Endothelial cell of umbilical vein (primary cell): ENCODE measurements around the gene ARNT2. TPM values are rescaled to one million over a fixed set of nuclear protein-coding genes. Genes with fewer than 3 reads are reported as not detected.

ENCODE experiments used
- BruUV-seq: library from RNA; stranded (reverse); fragments of 400-500 nt; replicated peaks from 2 replicates; lab custom pipeline; 2021; lab: Mats Ljungman, UMichigan
- CTCF ChIA-PET: fragments of 300-600, 350-600 bp; sonication (Branson Sonifier 250); formaldehyde crosslinking; loops from one replicate; lab custom pipeline; 2021; ENCODE audit warnings: antibody characterized with exemption, inconsistent platforms; lab: Charles Lee
- POLR2A ChIA-PET: fragments of 300-600, 350-600 bp; sonication (Branson Sonifier 250); formaldehyde crosslinking; loops from one replicate; lab custom pipeline; 2021; ENCODE audit warnings: antibody characterized with exemption, inconsistent platforms; lab: Charles Lee
- DNase-seq: peaks from one replicate; pipeline ENCODE4 v3.0.0-alpha.2; 2011; ENCODE audit warnings: low read depth, low spot score
- FAIRE-seq: peaks from 2 replicates; lab custom pipeline; 2011; peaks lifted over from hg19 to GRCh38; lab: Jason Lieb, UNC
- H2AFZ ChIP-seq: 2 replicates; pipeline ENCODE4 v1.6.0; 2012; ENCODE audit warnings: low read depth, low read length, control low read depth, inconsistent platforms
- H3K27ac ChIP-seq: 2 replicates; pipeline ENCODE4 v1.5.1; 2011; ENCODE audit warnings: low read depth, mild to moderate bottlenecking, control low read depth, low read length, moderate library complexity; ENCODE audit not compliant: insufficient read depth
- H3K27me3 ChIP-seq, 2 experiments: 2 replicates each; pipeline versions ENCODE4 v1.6.0 to v1.6.1; 2011; ENCODE audit warnings: low read length in 2 of 2, mixed read lengths in 1 of 2; ENCODE audit not compliant: control insufficient read depth in 2 of 2, insufficient read depth in 2 of 2
- H3K36me3 ChIP-seq, 2 experiments: 2 replicates in 1 of 2; 3 replicates in 1 of 2; pipeline ENCODE4 v1.5.1; 2011; ENCODE audit warnings: low read length in 2 of 2, mild to moderate bottlenecking in 1 of 2, moderate library complexity in 1 of 2; ENCODE audit not compliant: control insufficient read depth in 2 of 2, insufficient read depth in 2 of 2; ENCODE audit errors: extremely low read depth in 1 of 2
- H3K4me1 ChIP-seq: 3 replicates; pipeline ENCODE4 v1.5.1; 2011; ENCODE audit warnings: mild to moderate bottlenecking, low read length; ENCODE audit not compliant: control insufficient read depth, insufficient read depth; ENCODE audit errors: extremely low read depth
- H3K4me2 ChIP-seq: 2 replicates; pipeline ENCODE4 v1.6.1; 2011; ENCODE audit warnings: low read length, control low read depth, mixed read lengths; ENCODE audit not compliant: insufficient read depth
- H3K4me3 ChIP-seq, 3 experiments: fragments of 200-600 bp in 1 of 3; sonication (generic), shearing (Covaris generic) in 1 of 3; replicated peaks in 1 of 3; 2 replicates each; pipeline ENCODE4 v1.5.1; 2011 to 2016; ENCODE audit warnings: control low read depth in 3 of 3, low read length in 3 of 3, mild to moderate bottlenecking in 2 of 3, inconsistent platforms in 1 of 3, low read depth in 1 of 3, moderate library complexity in 1 of 3; ENCODE audit not compliant: insufficient read depth in 1 of 3
- H3K79me2 ChIP-seq: 2 replicates; pipeline ENCODE4 v1.6.0; 2012; ENCODE audit warnings: low read length, inconsistent platforms; ENCODE audit not compliant: control insufficient read depth, insufficient read depth
- H3K9ac ChIP-seq: replicated peaks from 2 replicates; pipeline ENCODE3; 2011; ENCODE audit warnings: low read length, control low read depth; ENCODE audit not compliant: insufficient read depth; ENCODE audit errors: extremely low read depth
- H3K9me1 ChIP-seq: replicated peaks from 3 replicates; pipeline ENCODE4 v1.6.0; 2011; ENCODE audit warnings: mild to moderate bottlenecking, low read length; ENCODE audit not compliant: control insufficient read depth, insufficient read depth; ENCODE audit errors: extremely low read depth
- H3K9me3 ChIP-seq: replicated peaks from 2 replicates; pipeline ENCODE4 v1.5.1; 2012; ENCODE audit warnings: low read length, inconsistent platforms; ENCODE audit not compliant: control insufficient read depth, insufficient read depth
- H4K20me1 ChIP-seq: replicated peaks from 2 replicates; pipeline ENCODE3; 2011; ENCODE audit warnings: mild to moderate bottlenecking, low read length; ENCODE audit not compliant: control insufficient read depth, insufficient read depth; ENCODE audit errors: extremely low read depth
- EZH2 ChIP-seq: IDR thresholded peaks from 2 replicates; pipeline ENCODE4 v1.6.1; 2012; ENCODE audit warnings: borderline replicate concordance, low read depth, mild to moderate bottlenecking, moderate library complexity, low read length, inconsistent platforms; ENCODE audit not compliant: severe bottlenecking
- FOS ChIP-seq: IDR thresholded peaks from 2 replicates; pipeline ENCODE4 v1.6.1; 2011; ENCODE audit warnings: mild to moderate bottlenecking, low read length, moderate library complexity, borderline replicate concordance; ENCODE audit not compliant: insufficient read depth
- GATA2 ChIP-seq: IDR thresholded peaks from 2 replicates; pipeline ENCODE4 v1.7.0; 2011; ENCODE audit warnings: low read depth, mild to moderate bottlenecking, moderate library complexity, mixed read lengths, low read length; ENCODE audit not compliant: insufficient read length, insufficient read depth
- JUN ChIP-seq: IDR thresholded peaks from 2 replicates; pipeline ENCODE4 v1.6.1; 2011; ENCODE audit warnings: borderline replicate concordance, low read depth; ENCODE audit not compliant: insufficient read length, insufficient read depth
- MYC ChIP-seq: IDR thresholded peaks from one replicate; pipeline ENCODE4 v1.6.1; 2011; ENCODE audit warnings: mild to moderate bottlenecking, low read depth, low read length
- POLR2A ChIP-seq: IDR thresholded peaks from 2 replicates; pipeline ENCODE4 v1.6.1; 2012; ENCODE audit warnings: low read depth, mild to moderate bottlenecking, control low read depth, low read length
- POLR2AphosphoS5 ChIP-seq: IDR thresholded peaks from 2 replicates; pipeline ENCODE4 v1.6.1; 2012; ENCODE audit warnings: low read depth, mild to moderate bottlenecking, control low read depth, low read length, moderate library complexity; ENCODE audit not compliant: insufficient read depth
- dilution Hi-C: fragments of 300-500 bp; cut with MboI; formaldehyde crosslinking; loops from one replicate; pipeline ENCODE4 v1.15.0; 2019; ENCODE audit warnings: low sequenced_read_pairs; ENCODE audit not compliant: extremely low pct_ligation_motif_present
- intact Hi-C: fragments of 100-400 bp; cut with micrococcal nuclease; formaldehyde crosslinking; loops from one replicate; pipeline ENCODE4 v1.10.0; 2022
- polyA plus RNA-seq, 4 experiments: library from polyadenylated mRNA; depleted of rRNA in 3 of 4; stranded (reverse) in 3 of 4; unstranded in 1 of 4; fragments of >200 nt; gene quantifications; 2 replicates each; pipeline versions ENCODE4 v1.2.1 to v1.2.3, GENCODE V29; 2011 to 2012; ENCODE audit warnings: missing spikeins in 1 of 4
- total RNA-seq: library from RNA; stranded (reverse); gene quantifications from 2 replicates; pipeline ENCODE4 v1.2.3, GENCODE V29; 2021
- TF ChIP-seq, protein P1 (sequence below): IDR thresholded peaks from 2 replicates; pipeline ENCODE4 v1.6.1; 2011; ENCODE audit not compliant: insufficient read depth, insufficient read length
- TF ChIP-seq, protein P2 (sequence below), 2 donors: IDR thresholded peaks; 1 replicate in 1 of 2; 2 replicates in 1 of 2; pipeline ENCODE4 v1.5.1; 2011; ENCODE audit warnings: low read length in 2 of 2, mild to moderate bottlenecking in 2 of 2, moderate library complexity in 2 of 2, control low read depth in 1 of 2, inconsistent platforms in 1 of 2, low read depth in 1 of 2; ENCODE audit not compliant: insufficient read depth in 1 of 2; ENCODE audit errors: extremely low read depth in 1 of 2

ARNT2 gene
- total and polyA plus RNA-seq, 2 donors (not counting 3 experiments of a cell fraction or from before 2014, with no cell fraction given): 0.03 to 0.20 TPM

DNA sequence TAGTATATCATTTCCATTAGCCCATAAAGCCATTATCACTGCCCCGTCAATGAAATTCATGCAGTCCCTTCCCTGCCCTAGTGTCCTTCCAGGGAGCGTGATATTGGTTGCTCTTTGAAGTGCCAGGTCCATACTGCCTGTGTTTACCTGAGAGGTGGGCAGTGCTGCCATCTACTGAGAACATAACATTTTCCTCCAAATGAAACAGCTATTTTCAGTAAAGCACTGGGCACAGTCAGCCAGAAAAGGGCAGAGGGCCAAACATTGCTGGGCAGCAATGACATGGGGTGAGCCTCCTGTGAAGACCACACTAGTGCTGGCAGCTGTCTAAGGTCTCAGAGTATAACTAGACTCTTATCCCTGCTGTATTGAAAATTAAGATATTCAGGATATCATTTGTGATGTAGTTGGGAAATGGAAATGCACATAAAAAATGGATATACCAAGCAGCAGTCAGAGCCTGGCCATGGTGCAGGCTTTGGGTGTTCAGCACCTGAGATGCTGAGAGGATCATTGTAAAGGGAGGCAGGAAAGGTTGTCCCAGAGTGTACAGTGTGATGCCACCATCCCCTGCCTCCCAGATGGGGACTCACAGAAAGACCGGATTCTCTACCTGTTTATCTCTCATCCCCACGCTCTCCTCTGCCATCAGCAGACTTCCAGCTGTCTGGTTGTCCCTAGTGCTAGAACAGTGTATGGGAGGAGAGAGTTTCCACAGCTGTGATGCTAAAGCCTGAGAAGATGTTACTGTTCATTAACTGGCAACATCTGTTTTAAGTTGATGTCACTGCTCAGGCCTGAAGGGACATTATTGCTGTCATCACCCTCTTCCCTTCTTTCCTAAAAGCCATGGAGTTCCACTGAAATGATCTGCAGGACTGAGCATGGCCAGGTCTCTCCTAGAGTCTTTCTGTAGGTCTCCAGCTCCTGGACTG lies 108.8 kb downstream of the ARNT2 start:
- dilution Hi-C loops: no loop called here
- H3K27ac ChIP-seq: no peak overlapping the region
- POLR2A ChIA-PET: no interaction called here

More for the DNA sequence above, 108.8 kb downstream of the ARNT2 start:
- H4K20me1 ChIP-seq: no peaks in the 10 kb centered on the region
- H3K4me1 ChIP-seq: no peaks in the 10 kb centered on the region
- CTCF ChIA-PET: no interaction called here
- FAIRE-seq (no peak), DNase-seq (no peak)
- TF ChIP-seq EZH2 (no peak), FOS (no peak), JUN (no peak), GATA2 (no peak), POLR2AphosphoS5 (no peak), POLR2A (no peak), MYC (no peak)
- TF ChIP-seq, protein P1, sequence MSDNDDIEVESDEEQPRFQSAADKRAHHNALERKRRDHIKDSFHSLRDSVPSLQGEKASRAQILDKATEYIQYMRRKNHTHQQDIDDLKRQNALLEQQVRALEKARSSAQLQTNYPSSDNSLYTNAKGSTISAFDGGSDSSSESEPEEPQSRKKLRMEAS: no peak
- TF ChIP-seq, protein P2, sequence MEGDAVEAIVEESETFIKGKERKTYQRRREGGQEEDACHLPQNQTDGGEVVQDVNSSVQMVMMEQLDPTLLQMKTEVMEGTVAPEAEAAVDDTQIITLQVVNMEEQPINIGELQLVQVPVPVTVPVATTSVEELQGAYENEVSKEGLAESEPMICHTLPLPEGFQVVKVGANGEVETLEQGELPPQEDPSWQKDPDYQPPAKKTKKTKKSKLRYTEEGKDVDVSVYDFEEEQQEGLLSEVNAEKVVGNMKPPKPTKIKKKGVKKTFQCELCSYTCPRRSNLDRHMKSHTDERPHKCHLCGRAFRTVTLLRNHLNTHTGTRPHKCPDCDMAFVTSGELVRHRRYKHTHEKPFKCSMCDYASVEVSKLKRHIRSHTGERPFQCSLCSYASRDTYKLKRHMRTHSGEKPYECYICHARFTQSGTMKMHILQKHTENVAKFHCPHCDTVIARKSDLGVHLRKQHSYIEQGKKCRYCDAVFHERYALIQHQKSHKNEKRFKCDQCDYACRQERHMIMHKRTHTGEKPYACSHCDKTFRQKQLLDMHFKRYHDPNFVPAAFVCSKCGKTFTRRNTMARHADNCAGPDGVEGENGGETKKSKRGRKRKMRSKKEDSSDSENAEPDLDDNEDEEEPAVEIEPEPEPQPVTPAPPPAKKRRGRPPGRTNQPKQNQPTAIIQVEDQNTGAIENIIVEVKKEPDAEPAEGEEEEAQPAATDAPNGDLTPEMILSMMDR (IDR thresholded peaks at IDR 0.05; ENCODE audit: extremely low read depth in 1 of 2, insufficient read depth in 1 of 2, low read depth in 1 of 2, low read length in 2 of 2): no peak
- no peak overlapping the region for H3K4me3 ChIP-seq
- no peak overlapping the region for H2AFZ ChIP-seq
- H3K9me1 ChIP-seq: no peaks in the 10 kb centered on the region
- H3K9me3 ChIP-seq: no peaks in the 10 kb centered on the region
- H3K79me2 ChIP-seq: no peaks in the 10 kb centered on the region
- intact Hi-C loops: no loop called here
- BruUV-seq: no TSS peak
- H3K4me2 ChIP-seq: no peak overlapping the region
- H3K36me3 ChIP-seq: no peaks in the 10 kb centered on the region
- no peak overlapping the region for H3K9ac ChIP-seq
- no peaks in the 10 kb centered on the region for H3K27me3 ChIP-seq
